ENCODE measurements around the gene FETUB.
"Not testable (repeated sequence)": the region's sequence is repeated elsewhere in the genome, so short reads cannot be mapped to it uniquely, and the experiment has no call there.

FETUB gene

GRCh38 chr3:186614266-186614596 lies 26.0 kb upstream of the FETUB start:
- no peak for DNase-seq

GRCh38 chr3:186614597-186615483 lies 25.4 kb upstream of the FETUB start:
- DNase-seq = peak; percentile 66

GRCh38 chr3:186616299-186616617 lies 23.9 kb upstream of the FETUB start:
- no peak for DNase-seq

GRCh38 chr3:186617036-186617946 lies 22.9 kb upstream of the FETUB start:
- DNase-seq = peak; percentile 83

GRCh38 chr3:186618318-186618938 lies 21.8 kb upstream of the FETUB start:
- DNase-seq = no peak

- DNase-seq = no peak
Measured at GRCh38 chr3:186619787-186620212, 20.4 kb upstream of the FETUB start.

- DNase-seq = no peak
Measured at GRCh38 chr3:186620213-186621092, 19.7 kb upstream of the FETUB start.

- DNase-seq = no peak
Measured at GRCh38 chr3:186621894-186622650, 18.1 kb upstream of the FETUB start.

GRCh38 chr3:186622651-186623310 lies 17.4 kb upstream of the FETUB start:
- DNase-seq = no peak

- DNase-seq = no peak
Measured at GRCh38 chr3:186624598-186624997, 15.6 kb upstream of the FETUB start.

GRCh38 chr3:186625600-186626042 lies 14.6 kb upstream of the FETUB start:
- no peak for DNase-seq

GRCh38 chr3:186626254-186626847 lies 13.8 kb upstream of the FETUB start:
- DNase-seq = no peak

- no peak for DNase-seq
Measured at GRCh38 chr3:186627852-186628414, 12.3 kb upstream of the FETUB start.

GRCh38 chr3:186628756-186629155 lies 11.4 kb upstream of the FETUB start:
- no peak for DNase-seq

- DNase-seq = no peak
Measured at GRCh38 chr3:186630950-186631641, 9.1 kb upstream of the FETUB start.

- DNase-seq = no peak
Measured at GRCh38 chr3:186633481-186633880, 6.7 kb upstream of the FETUB start.

GRCh38 chr3:186634207-186634606 lies 6.0 kb upstream of the FETUB start:
- not testable (repeated sequence) for DNase-seq

GRCh38 chr3:186635532-186635931 lies 4.7 kb upstream of the FETUB start:
- no peak for DNase-seq

GRCh38 chr3:186636536-186636935 lies 3.7 kb upstream of the FETUB start:
- no peak for DNase-seq

- DNase-seq = no peak
Measured at GRCh38 chr3:186637686-186638085, 2.5 kb upstream of the FETUB start.
